ENCODE results near the gene ITGA1.

The ITGA1 gene

GRCh38 chr5:52895572-52896413, 108.1 kb downstream of the ITGA1 start:
- ATAC-seq, result no peak
- no peaks in the 10 kb centered on the region for H3K36me3 Mint-ChIP-seq
- H3K4me1 Mint-ChIP-seq, result no peaks in the 10 kb centered on the region
- H3K9me3 Mint-ChIP-seq, result no peaks in the 10 kb centered on the region
- H3K27ac Mint-ChIP-seq, result no peak overlapping the region
- H3K4me3 Mint-ChIP-seq, result no peak overlapping the region
- no peak for DNase-seq (ENCODE audit: low spot score in 2 of 2)

- DNase-seq (ENCODE audit: low spot score in 2 of 2), result no peak
- no peak for ATAC-seq
- Mint-ChIP-seq H3K27ac (no peak overlapping the region), H3K36me3 (no peaks in the 10 kb centered on the region), H3K4me3 (no peak overlapping the region), H3K4me1 (no peaks in the 10 kb centered on the region), H3K9me3 (peaks cover 4% of the 10 kb centered on the region)
Measured at GRCh38 chr5:52896534-52897237, 109.0 kb downstream of the ITGA1 start.

- Mint-ChIP-seq H3K4me3 (no peak overlapping the region), H3K27ac (no peak overlapping the region), H3K9me3 (peaks cover 4% of the 10 kb centered on the region), H3K36me3 (no peaks in the 10 kb centered on the region), H3K4me1 (no peaks in the 10 kb centered on the region)
- no peak for ATAC-seq
- DNase-seq (ENCODE audit: low spot score in 2 of 2), result no peak
Measured at GRCh38 chr5:52897238-52897614, 109.5 kb downstream of the ITGA1 start.

GRCh38 chr5:52898961-52899680, 111.4 kb downstream of the ITGA1 start:
- Mint-ChIP-seq H3K27ac (no peak overlapping the region), H3K9me3 (peaks cover 4% of the 10 kb centered on the region), H3K36me3 (peaks cover 2% of the 10 kb centered on the region), H3K4me3 (no peak overlapping the region), H3K4me1 (no peaks in the 10 kb centered on the region)
- ATAC-seq (no peak), DNase-seq (ENCODE audit: low spot score in 2 of 2) (no peak)

- H3K4me1 Mint-ChIP-seq, result no peaks in the 10 kb centered on the region
- no peak for DNase-seq (ENCODE audit: low spot score in 2 of 2)
- peaks cover 4% of the 10 kb centered on the region for H3K9me3 Mint-ChIP-seq
- ATAC-seq, result no peak
- H3K36me3 Mint-ChIP-seq, result peaks cover 6% of the 10 kb centered on the region
- H3K27ac Mint-ChIP-seq, result no peak overlapping the region
- H3K4me3 Mint-ChIP-seq, result no peak overlapping the region
Measured at GRCh38 chr5:52903142-52903541, 115.4 kb downstream of the ITGA1 start.

GRCh38 chr5:52906343-52906742, 118.6 kb downstream of the ITGA1 start:
- Mint-ChIP-seq H3K9me3 (no peaks in the 10 kb centered on the region), H3K4me1 (no peaks in the 10 kb centered on the region), H3K4me3 (no peak overlapping the region), H3K27ac (no peak overlapping the region), H3K36me3 (peaks cover 6% of the 10 kb centered on the region)
- DNase-seq (ENCODE audit: low spot score in 2 of 2) (no peak), ATAC-seq (no peak)

- H3K4me3 Mint-ChIP-seq, result no peak overlapping the region
- H3K27ac Mint-ChIP-seq, result no peak overlapping the region
- ATAC-seq (no peak), DNase-seq (ENCODE audit: low spot score in 2 of 2) (no peak)
- H3K4me1 Mint-ChIP-seq, result no peaks in the 10 kb centered on the region
- peaks cover 6% of the 10 kb centered on the region for H3K36me3 Mint-ChIP-seq
- H3K9me3 Mint-ChIP-seq, result no peaks in the 10 kb centered on the region
Measured at GRCh38 chr5:52906845-52907244, 119.1 kb downstream of the ITGA1 start.

- H3K4me1 Mint-ChIP-seq, result no peaks in the 10 kb centered on the region
- DNase-seq (ENCODE audit: low spot score in 2 of 2) (no peak), ATAC-seq (no peak)
- no peak overlapping the region for H3K27ac Mint-ChIP-seq
- no peaks in the 10 kb centered on the region for H3K9me3 Mint-ChIP-seq
- H3K36me3 Mint-ChIP-seq, result peaks cover 4% of the 10 kb centered on the region
- H3K4me3 Mint-ChIP-seq, result no peak overlapping the region
Measured at GRCh38 chr5:52909192-52909591, 121.5 kb downstream of the ITGA1 start.

GRCh38 chr5:52910071-52910470, 122.4 kb downstream of the ITGA1 start:
- no peak for ATAC-seq
- no peak for DNase-seq (ENCODE audit: low spot score in 2 of 2)
- Mint-ChIP-seq H3K27ac (no peak overlapping the region), H3K4me3 (no peak overlapping the region), H3K4me1 (peaks cover 3% of the 10 kb centered on the region), H3K9me3 (no peaks in the 10 kb centered on the region), H3K36me3 (no peaks in the 10 kb centered on the region)

GRCh38 chr5:52915176-52915875, 127.6 kb downstream of the ITGA1 start:
- Mint-ChIP-seq H3K36me3 (no peaks in the 10 kb centered on the region), H3K9me3 (no peaks in the 10 kb centered on the region), H3K4me1 (peaks cover 9% of the 10 kb centered on the region), H3K4me3 (peak overlapping the region; percentile 7), H3K27ac (peak overlapping the region; percentile 12)
- peak; percentile 24 to 71 for DNase-seq (ENCODE audit: low spot score in 2 of 2)
- peak; percentile 86 for ATAC-seq

GRCh38 chr5:52920929-52921328, 133.2 kb downstream of the ITGA1 start:
- ATAC-seq, result no peak
- Mint-ChIP-seq H3K27ac (no peak overlapping the region), H3K36me3 (no peaks in the 10 kb centered on the region), H3K4me1 (no peaks in the 10 kb centered on the region), H3K9me3 (no peaks in the 10 kb centered on the region), H3K4me3 (no peak overlapping the region)
- DNase-seq (ENCODE audit: low spot score in 2 of 2), result no peak

- no peaks in the 10 kb centered on the region for H3K9me3 Mint-ChIP-seq
- no peak for DNase-seq (ENCODE audit: low spot score in 2 of 2)
- no peak overlapping the region for H3K4me3 Mint-ChIP-seq
- no peaks in the 10 kb centered on the region for H3K4me1 Mint-ChIP-seq
- H3K27ac Mint-ChIP-seq, result no peak overlapping the region
- H3K36me3 Mint-ChIP-seq, result no peaks in the 10 kb centered on the region
- ATAC-seq, result no peak
Measured at GRCh38 chr5:52922384-52922783, 134.7 kb downstream of the ITGA1 start.

- Mint-ChIP-seq H3K9me3 (no peaks in the 10 kb centered on the region), H3K4me3 (no peak overlapping the region), H3K4me1 (peaks cover 4% of the 10 kb centered on the region), H3K36me3 (no peaks in the 10 kb centered on the region), H3K27ac (no peak overlapping the region)
- ATAC-seq (no peak), DNase-seq (ENCODE audit: low spot score in 2 of 2) (no peak)
Measured at GRCh38 chr5:52924456-52924855, 136.7 kb downstream of the ITGA1 start.

- H3K9me3 Mint-ChIP-seq, result no peaks in the 10 kb centered on the region
- H3K27ac Mint-ChIP-seq, result no peak overlapping the region
- DNase-seq (ENCODE audit: low spot score in 2 of 2), result no peak
- peaks cover 4% of the 10 kb centered on the region for H3K4me1 Mint-ChIP-seq
- no peaks in the 10 kb centered on the region for H3K36me3 Mint-ChIP-seq
- no peak for ATAC-seq
- no peak overlapping the region for H3K4me3 Mint-ChIP-seq
Measured at GRCh38 chr5:52925001-52925400, 137.3 kb downstream of the ITGA1 start.

- Mint-ChIP-seq H3K4me1 (peaks cover 4% of the 10 kb centered on the region), H3K36me3 (no peaks in the 10 kb centered on the region), H3K4me3 (no peak overlapping the region), H3K9me3 (no peaks in the 10 kb centered on the region), H3K27ac (no peak overlapping the region)
- ATAC-seq (no peak), DNase-seq (ENCODE audit: low spot score in 2 of 2) (no peak)
Measured at GRCh38 chr5:52928689-52929088, 141.0 kb downstream of the ITGA1 start.

Data from stimulated activated effector memory CD8-positive, alpha-beta T cell treated with anti-CD3 and anti-CD28 coated beads, Interleukin-12 subunit alpha, Interleukin-12 subunit beta, amount 100 ng/mL, for 72 hours (primary cell).